H4 (cell line): Measurements from ENCODE around the gene NPHP3. TPM values are rescaled to one million over a fixed set of nuclear protein-coding genes. Genes with fewer than 3 reads are reported as not detected.
"Not testable (repeated sequence)": the region's sequence is repeated elsewhere in the genome, so short reads cannot be mapped to it uniquely, and the experiment has no call there.

Source experiments
- DNase-seq: peaks from one replicate; pipeline ENCODE4 v3.0.0-alpha.2; 2015; ENCODE audit warnings: low spot score
- total RNA-seq: library from RNA; depleted of rRNA; stranded (reverse); fragments of >200 nt; shearing (Covaris generic); gene quantifications from 2 replicates; pipeline ENCODE4 v1.2.3, GENCODE V29; 2014; rRNA removed

The NPHP3 gene
- total RNA-seq, 1 experiment from 2014 or later, result 13.6 TPM

- DNase-seq, result no peak
Measured at GRCh38 chr3:132645058-132645457, 77.2 kb downstream of the NPHP3 start.

DNA sequence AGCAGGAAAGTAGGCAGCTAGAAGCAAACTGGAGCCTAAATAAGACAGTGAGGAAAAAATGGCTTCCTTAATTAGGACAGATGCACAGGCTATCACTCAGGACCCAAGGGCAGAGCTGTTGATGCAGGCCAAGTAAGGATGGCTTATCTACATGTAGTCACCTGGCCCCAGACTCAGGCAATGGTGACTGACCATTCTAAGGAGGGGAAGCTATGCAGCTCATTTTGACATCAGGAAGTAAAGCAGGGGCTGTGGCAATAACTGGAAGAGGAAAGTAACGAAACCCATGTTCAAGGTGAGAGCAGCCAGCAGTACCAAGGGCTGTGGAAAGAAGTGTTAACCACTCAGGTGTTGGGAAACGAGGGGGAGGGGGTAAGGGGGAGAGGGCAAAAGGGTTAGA is 78.8 kb downstream of the NPHP3 start:
- DNase-seq, result no peak

DNA sequence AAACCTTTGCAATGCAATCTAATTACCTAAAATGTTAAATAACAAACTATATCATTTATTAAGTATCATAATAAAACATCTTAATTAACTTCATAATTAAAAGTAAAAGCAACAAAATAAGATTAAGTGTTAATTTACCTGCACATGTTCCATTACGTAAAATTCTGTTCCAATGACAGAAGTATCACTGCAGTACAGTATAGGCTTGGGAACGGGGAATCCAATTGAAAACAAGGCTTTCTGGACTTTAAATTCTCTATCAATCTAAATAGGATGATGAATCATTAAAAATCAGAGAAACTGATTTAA is 79.7 kb downstream of the NPHP3 start:
- DNase-seq, result no peak

DNA sequence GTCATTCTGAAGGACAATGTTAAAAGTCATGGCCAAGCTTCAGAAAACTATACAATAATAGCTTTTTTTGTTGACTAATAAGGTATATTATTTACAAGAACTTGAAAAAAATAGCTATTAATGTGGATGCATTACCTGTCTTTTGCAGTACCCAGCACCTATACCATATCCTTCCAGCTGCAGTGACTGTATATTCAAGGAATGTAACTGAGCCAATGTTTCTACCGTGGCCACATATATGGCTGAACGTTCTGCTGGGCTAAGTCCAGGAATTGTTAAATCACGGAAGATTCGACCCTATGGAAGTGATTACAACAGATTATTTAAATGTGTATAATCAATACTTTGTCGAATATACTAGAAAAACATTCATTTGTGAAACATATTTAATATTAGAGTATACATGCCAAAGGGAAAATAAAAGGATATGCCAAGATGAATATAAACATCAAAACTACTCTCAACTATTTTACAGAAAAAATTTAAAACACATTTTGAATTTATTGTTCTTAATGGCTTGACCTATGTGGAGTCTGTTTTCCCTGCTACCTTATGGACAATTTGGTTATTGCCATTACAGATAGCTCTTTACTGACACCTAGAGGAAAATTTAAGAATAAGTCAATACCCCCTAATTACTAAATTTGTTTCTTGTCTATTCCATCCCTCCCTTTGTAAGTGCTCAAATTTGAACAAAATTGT is 80.2 kb downstream of the NPHP3 start:
- peak; percentile 51 for DNase-seq

GRCh38 chr3:132641427-132641826 is 80.8 kb downstream of the NPHP3 start:
- not testable (repeated sequence) for DNase-seq

- DNase-seq, result no peak
Measured at GRCh38 chr3:132638706-132639105, 83.5 kb downstream of the NPHP3 start.

DNA sequence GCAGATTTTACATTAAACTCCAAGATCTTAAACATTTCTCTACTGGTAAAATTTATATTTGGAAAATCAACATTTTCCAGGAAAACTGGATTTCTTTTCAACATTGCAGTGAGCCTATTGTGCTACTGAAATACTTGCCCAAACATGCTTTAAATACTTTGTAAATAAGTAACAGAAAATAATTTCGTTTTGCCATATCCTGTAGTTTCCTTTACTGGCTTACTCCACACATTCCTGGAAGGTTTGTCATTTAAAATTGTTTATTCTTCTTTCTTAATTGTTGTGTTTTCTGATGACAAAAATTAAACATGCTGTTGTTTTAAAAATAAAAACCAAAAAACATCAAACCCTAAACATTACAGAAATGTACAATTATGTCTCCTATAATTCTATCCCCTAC is 84.6 kb downstream of the NPHP3 start:
- DNase-seq, result no peak

GRCh38 chr3:132635052-132635451 is 87.2 kb downstream of the NPHP3 start:
- no peak for DNase-seq

Other genes starting within 250 kb of the NPHP3 start
- gene ACKR4, start 125.1 kb downstream of the NPHP3 start, total RNA-seq, result not detected in 2 replicates
- 10.4 and 11.8 TPM in 2 replicates for gene ACAD11, start 62.6 kb downstream of the NPHP3 start, total RNA-seq
- 28.7 and 35.0 TPM in 2 replicates for gene UBA5, start 62.1 kb downstream of the NPHP3 start, total RNA-seq